GM18858 (cell line): ENCODE results near the gene PANK2.

ENCODE experiments used
- ATAC-seq: cut with Tn5 transposase; IDR thresholded peaks from one replicate; pipeline ENCODE4 v1.9.1; 2021; ENCODE audit not compliant: unreplicated experiment

The PANK2 gene

DNA sequence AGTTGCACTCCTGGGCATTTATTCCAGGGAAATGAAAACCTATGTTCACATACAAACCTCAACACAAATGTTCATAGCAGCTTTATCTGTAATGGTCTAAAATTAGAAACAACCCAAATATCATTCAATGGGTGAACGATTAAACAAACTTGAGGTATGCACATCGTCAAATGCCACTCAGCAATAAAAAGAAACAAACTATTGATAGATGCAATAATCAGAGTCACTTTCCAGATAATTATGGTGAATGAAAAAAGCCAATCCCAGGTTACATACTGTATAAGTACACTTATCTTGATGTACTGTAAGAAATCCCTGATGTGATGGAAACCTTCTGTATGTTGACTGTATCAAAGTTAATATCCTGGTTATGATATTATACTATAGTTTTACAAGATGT, 87.3 kb downstream of the PANK2 start:
- no peak for ATAC-seq
